Ascending aorta (tissue), 2 donors: Measurements from ENCODE around the gene FCAMR. TPM values are rescaled to one million over a fixed set of nuclear protein-coding genes. Genes with fewer than 3 reads are reported as not detected.

Experiments used
- DNase-seq, 2 donors: peaks; one replicate each; pipeline ENCODE4 v3.0.0-alpha.2; 2019; ENCODE audit warnings: low spot score in 2 of 2
- H3K27ac ChIP-seq, 2 donors: fragments of 200-600 bp; sonication (generic); one replicate each; pipeline ENCODE4 v1.5.1; 2016 to 2017; ENCODE audit warnings: mild to moderate bottlenecking in 1 of 2
- H3K27me3 ChIP-seq: fragments of 200-600 bp; sonication (generic); one replicate; pipeline ENCODE4 v1.5.1; 2017
- H3K36me3 ChIP-seq, 2 donors: fragments of 200-600 bp; sonication (generic); one replicate each; pipeline ENCODE4 v1.5.1; 2016
- H3K4me1 ChIP-seq, 2 donors: fragments of 200-600 bp; sonication (generic); one replicate each; pipeline ENCODE4 v1.5.1; 2016 to 2017; ENCODE audit warnings: mild to moderate bottlenecking in 1 of 2
- H3K4me3 ChIP-seq, 2 donors: fragments of 200-600 bp; sonication (generic); one replicate each; pipeline ENCODE4 v1.5.1; 2016 to 2017; ENCODE audit warnings: mild to moderate bottlenecking in 1 of 2
- H3K9me3 ChIP-seq, 2 donors: fragments of 200-600 bp; sonication (generic); one replicate each; pipeline ENCODE4 v1.5.1; 2016
- CTCF ChIP-seq, 3 experiments: fragments of 200-600 bp in 2 of 3; fragments of 450-650 bp in 1 of 3; sonication (generic) in 2 of 3; IDR thresholded peaks; one replicate each; pipeline ENCODE4 v1.5.1; 2016 to 2019; ENCODE audit warnings: antibody characterized with exemption in 3 of 3, mild to moderate bottlenecking in 1 of 3, moderate library complexity in 1 of 3
- intact Hi-C: fragments of 100-400 bp; cut with DNase I; formaldehyde crosslinking; loops from one replicate; pipeline ENCODE4 v1.15.1; 2023
- total RNA-seq: library from RNA; depleted of rRNA; stranded (reverse); fragments of >200 nt; gene quantifications from one replicate; pipeline ENCODE4 v1.1.0, GENCODE V29; 2016

Gene FCAMR
- total RNA-seq, 1 donor from 2014 or later, result not detected

DNA sequence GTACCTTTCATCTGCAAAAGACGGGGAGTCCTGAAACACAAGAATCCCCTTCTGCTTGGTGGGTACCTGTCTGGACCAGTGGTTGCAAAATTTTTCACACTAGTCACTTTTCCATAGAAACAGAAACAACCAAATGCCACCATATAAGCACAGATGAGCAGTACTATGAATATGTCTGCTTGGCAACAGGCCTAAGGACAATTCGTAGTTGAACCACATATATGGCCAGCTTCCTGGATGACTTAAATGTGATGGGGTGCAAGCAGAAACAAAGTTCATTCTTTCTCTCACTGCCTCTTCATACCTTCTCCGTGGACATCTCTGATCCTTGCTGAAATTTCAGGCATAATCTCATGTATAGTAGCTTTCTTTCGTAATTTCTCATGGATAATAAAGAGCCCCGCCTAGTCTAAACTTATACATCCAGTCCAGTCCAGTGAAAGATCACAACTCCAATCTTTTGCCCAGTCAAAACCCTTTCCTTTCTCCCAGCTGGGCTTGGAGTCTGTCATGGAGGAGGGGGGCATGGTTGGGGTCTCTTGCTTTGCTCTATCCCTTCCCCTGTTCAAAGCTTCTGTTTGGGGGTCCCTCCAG, 7.0 kb downstream of the FCAMR start:
- H3K9me3 ChIP-seq, result no peaks in the 10 kb centered on the region
- no peaks in the 10 kb centered on the region for H3K27me3 ChIP-seq
- TF ChIP-seq CTCF (IDR thresholded peaks at IDR 0.05), result no peak
- H3K36me3 ChIP-seq, result no peaks in the 10 kb centered on the region
- no peak for DNase-seq
- H3K4me3 ChIP-seq, result no peak overlapping the region
- no peaks in the 10 kb centered on the region for H3K4me1 ChIP-seq
- H3K27ac ChIP-seq, result no peak overlapping the region
- intact Hi-C loops, result no loop called here

GRCh38 chr1:206962272-206962671, 8.0 kb downstream of the FCAMR start:
- no peak for TF ChIP-seq CTCF (IDR thresholded peaks at IDR 0.05)
- DNase-seq, result no peak
- H3K4me1 ChIP-seq, result no peaks in the 10 kb centered on the region
- no peak overlapping the region for H3K27ac ChIP-seq
- intact Hi-C loops, result no loop called here
- no peaks in the 10 kb centered on the region for H3K36me3 ChIP-seq
- no peaks in the 10 kb centered on the region for H3K9me3 ChIP-seq
- no peak overlapping the region for H3K4me3 ChIP-seq
- no peaks in the 10 kb centered on the region for H3K27me3 ChIP-seq

DNA sequence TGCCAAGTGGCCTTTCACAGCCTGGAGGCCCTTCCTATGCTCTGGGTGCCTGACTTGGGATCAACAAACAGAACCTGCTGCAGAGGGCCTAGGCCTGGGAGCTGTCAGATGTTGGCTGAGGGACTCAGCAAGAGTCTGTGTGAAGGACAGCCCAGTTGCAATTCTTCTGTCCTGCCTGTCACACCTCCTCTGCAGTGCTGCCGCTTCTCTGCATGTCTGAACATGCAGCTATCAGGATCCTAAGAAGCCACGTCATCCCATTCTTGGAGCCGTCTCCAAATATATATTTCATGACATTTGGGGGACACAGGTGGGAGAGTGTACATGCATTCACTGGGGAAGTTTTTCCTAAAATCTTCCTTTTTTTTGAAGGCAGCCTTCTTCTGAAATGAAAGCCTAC, 8.6 kb downstream of the FCAMR start:
- intact Hi-C loops, result no loop called here
- Histone ChIP-seq H3K27ac (no peak overlapping the region), H3K27me3 (no peaks in the 10 kb centered on the region), H3K36me3 (no peaks in the 10 kb centered on the region), H3K9me3 (no peaks in the 10 kb centered on the region), H3K4me3 (no peak overlapping the region), H3K4me1 (no peaks in the 10 kb centered on the region)
- TF ChIP-seq CTCF (IDR thresholded peaks at IDR 0.05), result no peak
- DNase-seq, result no peak

DNA sequence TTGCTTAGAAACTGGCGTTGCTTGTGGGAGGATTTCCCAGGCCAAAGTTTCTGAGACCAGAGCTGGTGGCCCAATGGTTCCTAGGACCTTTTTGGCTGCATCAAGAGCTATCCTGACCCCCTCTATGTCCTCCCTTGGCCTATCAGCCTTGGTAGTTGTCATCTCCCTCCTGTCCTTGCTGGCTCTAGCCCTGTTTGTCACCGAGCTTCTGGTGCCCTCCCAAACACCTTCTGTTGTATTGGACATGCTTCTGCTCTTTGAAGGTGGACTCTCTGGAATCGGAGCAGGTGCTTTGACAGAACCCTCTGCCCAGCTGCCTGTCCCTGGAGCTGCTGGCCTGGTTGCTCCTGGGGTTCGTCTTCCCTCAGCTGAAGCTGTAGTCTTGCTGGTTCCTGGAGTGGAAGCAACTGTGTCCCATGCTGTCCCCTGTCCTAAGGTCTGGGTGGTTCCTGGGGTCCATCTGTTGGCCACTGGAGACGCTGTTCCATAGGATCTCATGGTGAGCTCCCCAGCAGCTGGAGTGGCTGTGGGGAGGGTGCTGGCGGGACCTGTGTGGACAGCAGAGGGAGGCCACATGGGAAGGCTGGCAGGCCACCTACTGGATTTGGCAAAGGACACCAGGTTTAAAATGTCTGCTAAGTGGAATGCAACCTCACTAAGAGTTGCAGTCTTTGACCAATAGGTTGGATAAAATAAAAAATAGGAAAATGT, 9.4 kb downstream of the FCAMR start:
- intact Hi-C loops, result no loop called here
- H3K4me1 ChIP-seq, result no peaks in the 10 kb centered on the region
- no peak for DNase-seq

GRCh38 chr1:206958144-206958543, 12.1 kb downstream of the FCAMR start:
- Histone ChIP-seq H3K27ac (no peak overlapping the region), H3K9me3 (no peaks in the 10 kb centered on the region), H3K4me1 (no peaks in the 10 kb centered on the region), H3K4me3 (no peak overlapping the region), H3K27me3 (no peaks in the 10 kb centered on the region), H3K36me3 (no peaks in the 10 kb centered on the region)
- no peak for DNase-seq
- no peak for TF ChIP-seq CTCF (IDR thresholded peaks at IDR 0.05)
- intact Hi-C loops, result no loop called here

More for the DNA sequence above, 9.4 kb downstream of the FCAMR start:
- no peaks in the 10 kb centered on the region for H3K36me3 ChIP-seq
- no peak for TF ChIP-seq CTCF (IDR thresholded peaks at IDR 0.05)
- H3K27me3 ChIP-seq, result no peaks in the 10 kb centered on the region
- H3K27ac ChIP-seq, result no peak overlapping the region
- H3K9me3 ChIP-seq, result no peaks in the 10 kb centered on the region
- no peak overlapping the region for H3K4me3 ChIP-seq
